Measurements from ENCODE around the gene SPATA20. TPM values are rescaled to one million over a fixed set of nuclear protein-coding genes. Genes with fewer than 3 reads are reported as not detected.

SPATA20 gene
- total RNA-seq, 2 donors from 2014 or later: 65.6 to 75.2 TPM

- intact Hi-C loops (cut with DNase I): no loop called here
Measured at GRCh38 chr17:50544516-50544915, 2.5 kb upstream of the SPATA20 start.

GRCh38 chr17:50545311-50545710 lies 1.7 kb upstream of the SPATA20 start:
- Histone ChIP-seq H3K4me3 (no peak overlapping the region), H3K27ac (no peak overlapping the region), H3K36me3 (replicated peaks in 1 of 2; ENCODE audit: insufficient read depth in 1 of 2, low read depth in 2 of 2) (peaks cover 0 to 2% of the 10 kb centered on the region in 2 donors), H3K4me1 (peaks cover 61% of the 10 kb centered on the region), H3K27me3 (no peaks in the 10 kb centered on the region), H3K9me3 (no peaks in the 10 kb centered on the region)
- DNase-seq: no peak
- TF ChIP-seq POLR2A (IDR thresholded peaks at IDR 0.05) (no peak), CTCF (IDR thresholded peaks at IDR 0.05) (no peak)
- ATAC-seq: no peak
- intact Hi-C loops (cut with DNase I): no loop called here
- WGBS, 2 donors: 53 to 61% methylated on average over 8 of the region's 8 CpGs

More at GRCh38 chr17:50544516-50544915, 2.5 kb upstream of the SPATA20 start:
- Histone ChIP-seq H3K36me3 (replicated peaks in 1 of 2; ENCODE audit: insufficient read depth in 1 of 2, low read depth in 2 of 2) (peaks cover 0 to 3% of the 10 kb centered on the region in 2 donors), H3K4me3 (no peak overlapping the region), H3K4me1 (peaks cover 69% of the 10 kb centered on the region), H3K27me3 (no peaks in the 10 kb centered on the region), H3K27ac (no peak overlapping the region), H3K9me3 (no peaks in the 10 kb centered on the region)
- no peak for ATAC-seq
- WGBS, 2 donors: 70 to 83% methylated on average over 7 of the region's 7 CpGs
- no peak for DNase-seq
- TF ChIP-seq POLR2A (IDR thresholded peaks at IDR 0.05) (no peak), CTCF (IDR thresholded peaks at IDR 0.05) (no peak)

- intact Hi-C loops (cut with DNase I): no loop called here
- Histone ChIP-seq H3K27me3 (no peaks in the 10 kb centered on the region), H3K4me1 (peaks cover 55% of the 10 kb centered on the region), H3K27ac (peak overlapping the region; percentile 8 to 83 (median 77)), H3K9me3 (no peaks in the 10 kb centered on the region), H3K36me3 (replicated peaks in 1 of 2; ENCODE audit: insufficient read depth in 1 of 2, low read depth in 2 of 2) (peaks cover 0 to 2% of the 10 kb centered on the region in 2 donors), H3K4me3 (no peak overlapping the region)
- 52% methylated on average over 3 to 4 of the region's 4 CpGs for WGBS, 2 donors
- no peak for DNase-seq
- TF ChIP-seq CTCF (IDR thresholded peaks at IDR 0.05): no peak
- TF ChIP-seq POLR2A (IDR thresholded peaks at IDR 0.05): no peak
- no peak for ATAC-seq
Measured at GRCh38 chr17:50546701-50547034, 306 bp upstream of the SPATA20 start.

GRCh38 chr17:50547736-50548083 lies 736 bp downstream of the SPATA20 start:
- H3K4me1 ChIP-seq: peaks cover 45% of the 10 kb centered on the region
- no peaks in the 10 kb centered on the region for H3K27me3 ChIP-seq
- H3K4me3 ChIP-seq: peak overlapping the region in 1 of 2 donors; percentile 32
- H3K9me3 ChIP-seq: no peaks in the 10 kb centered on the region
- DNase-seq (no peak), ATAC-seq (no peak)
- intact Hi-C loops (cut with DNase I): no loop called here
- TF ChIP-seq CTCF (IDR thresholded peaks at IDR 0.05) (no peak), POLR2A (IDR thresholded peaks at IDR 0.05) (no peak)
- peaks cover 0 to 2% of the 10 kb centered on the region in 2 donors for H3K36me3 ChIP-seq (replicated peaks in 1 of 2; ENCODE audit: insufficient read depth in 1 of 2, low read depth in 2 of 2)
- 52 to 62% methylated on average over 4 to 5 of the region's 5 CpGs for WGBS, 2 donors
- peak overlapping the region in 3 of 4 donors; percentile 77 to 83 (median 77) for H3K27ac ChIP-seq

GRCh38 chr17:50548831-50549230 lies 1.9 kb downstream of the SPATA20 start:
- 89 to 90% methylated on average over 18 of the region's 18 CpGs for WGBS, 2 donors
- Histone ChIP-seq H3K4me1 (peaks cover 34% of the 10 kb centered on the region), H3K9me3 (no peaks in the 10 kb centered on the region), H3K27me3 (no peaks in the 10 kb centered on the region), H3K4me3 (no peak overlapping the region), H3K27ac (no peak overlapping the region), H3K36me3 (replicated peaks in 1 of 2; ENCODE audit: insufficient read depth in 1 of 2, low read depth in 2 of 2) (peaks cover 0 to 2% of the 10 kb centered on the region in 2 donors)
- ATAC-seq (no peak), DNase-seq (no peak)
- intact Hi-C loops (cut with DNase I): no loop called here
- TF ChIP-seq POLR2A (IDR thresholded peaks at IDR 0.05) (no peak), CTCF (IDR thresholded peaks at IDR 0.05) (no peak)
